H7 (cell line): Measurements from ENCODE around the gene ANKRD9. TPM values are rescaled to one million over a fixed set of nuclear protein-coding genes. Genes with fewer than 3 reads are reported as not detected.
A peak's percentile ranks its signal among the peaks of the same experiment; 100 is the strongest.

Source experiments
- DNase-seq: peaks from one replicate; pipeline ENCODE4 v3.0.0; 2012
- H3K27me3 ChIP-seq: 2 replicates; pipeline ENCODE4 v1.6.0; 2011; ENCODE audit warnings: mild to moderate bottlenecking, low read length; ENCODE audit not compliant: control insufficient read depth, insufficient read depth
- H3K36me3 ChIP-seq: replicated peaks from 2 replicates; pipeline ENCODE4 v1.5.1; 2011; ENCODE audit warnings: low read length; ENCODE audit not compliant: control insufficient read depth, insufficient read depth
- H3K4me3 ChIP-seq: 2 replicates; pipeline ENCODE4 v1.5.1; 2011; ENCODE audit warnings: low read depth, mild to moderate bottlenecking, control low read depth, low read length, moderate library complexity; ENCODE audit not compliant: insufficient read depth
- total RNA-seq: library from RNA; depleted of rRNA; stranded (reverse); fragments of >200 nt; shearing (Covaris generic); gene quantifications from 2 replicates; pipeline ENCODE4 v1.2.3, GENCODE V29; 2014

ANKRD9 gene
- total RNA-seq, 1 experiment from 2014 or later, result 52.0 TPM

DNA sequence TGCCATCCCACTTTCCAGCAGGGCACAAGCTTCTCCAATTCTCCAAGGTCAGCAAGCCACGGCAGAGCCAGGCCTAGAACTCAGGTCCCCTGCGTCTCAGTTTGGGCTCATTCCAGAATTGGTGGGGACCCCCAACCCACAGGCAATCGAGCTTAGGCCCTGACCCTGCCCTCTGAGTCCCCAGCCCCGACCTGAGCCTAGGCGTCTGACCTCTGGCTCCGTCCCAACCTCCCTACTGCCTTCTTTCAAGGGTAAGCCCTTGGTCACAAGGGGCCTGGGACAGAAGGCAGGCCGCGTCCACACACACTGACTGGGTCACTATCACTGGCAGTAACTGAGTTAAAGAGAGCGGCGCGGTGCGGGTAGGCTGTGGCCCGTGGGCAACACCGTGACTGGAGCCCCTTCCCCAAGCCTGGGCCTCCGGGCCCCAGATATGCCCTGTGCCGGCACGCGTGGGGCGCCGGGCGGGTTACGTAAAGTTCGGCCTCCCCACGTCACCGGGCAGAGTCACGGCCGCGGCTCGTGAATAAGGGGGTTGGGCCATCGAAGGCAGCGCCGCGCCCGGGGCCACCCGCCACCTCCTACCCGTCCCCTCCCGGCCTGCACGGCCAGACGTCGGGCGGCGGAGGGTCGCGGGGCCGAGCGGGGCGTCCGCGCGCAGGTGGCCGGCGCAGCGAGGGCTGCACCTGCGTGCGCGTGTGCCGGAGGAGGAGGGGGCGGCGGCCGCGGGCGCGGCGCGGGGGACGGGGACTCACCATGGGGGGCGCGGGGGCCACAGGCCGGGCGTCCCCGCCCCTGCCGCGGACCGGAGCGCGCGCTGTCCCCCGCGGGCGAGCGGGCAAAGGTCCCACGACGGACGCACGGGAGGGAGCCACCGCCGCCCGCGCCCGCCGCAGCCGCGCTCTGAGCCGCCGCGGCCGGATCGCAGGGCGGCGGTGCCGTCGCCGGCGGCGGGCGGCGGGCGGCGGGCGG is 516 bp downstream of the ANKRD9 start:
- peaks cover 2% of the 10 kb centered on the region for H3K36me3 ChIP-seq
- peak; percentile 88 for DNase-seq
- H3K4me3 ChIP-seq, result peak overlapping the region; percentile 65
- H3K27me3 ChIP-seq, result no peaks in the 10 kb centered on the region; the same call in 1 of the 2 replicates

- DNase-seq, result peak; percentile 62
- Histone ChIP-seq H3K4me3 (peak overlapping the region; percentile 65), H3K36me3 (peaks cover 2% of the 10 kb centered on the region), H3K27me3 (no peaks in the 10 kb centered on the region; the same call in 1 of the 2 replicates)
Measured at GRCh38 chr14:102508410-102508773, 1.2 kb downstream of the ANKRD9 start.

DNA sequence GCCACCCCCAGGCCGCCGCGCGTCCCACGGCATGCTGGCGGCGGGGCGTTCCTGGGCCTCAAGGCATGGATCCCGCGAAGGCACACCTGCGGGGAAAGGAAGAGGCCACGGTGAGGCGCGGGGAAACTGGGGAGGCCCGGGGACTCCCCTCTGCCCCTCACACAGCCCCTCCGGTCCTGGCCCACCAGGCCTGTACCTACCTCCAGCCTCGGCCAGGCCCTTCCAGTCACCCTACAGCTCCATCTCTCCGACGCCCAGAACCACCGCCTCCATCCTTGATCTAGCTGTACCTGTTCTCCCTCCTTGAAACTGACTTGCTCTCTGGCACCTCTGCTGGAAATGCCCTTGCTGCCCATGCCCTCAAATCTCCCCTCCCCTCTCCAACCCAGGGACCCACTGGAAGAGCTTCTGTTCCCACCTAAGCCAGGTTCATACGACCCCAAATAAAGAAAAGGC is 1.7 kb downstream of the ANKRD9 start:
- no peak overlapping the region for H3K4me3 ChIP-seq
- H3K36me3 ChIP-seq, result peaks cover 2% of the 10 kb centered on the region
- no peaks in the 10 kb centered on the region; the same call in 1 of the 2 replicates for H3K27me3 ChIP-seq
- peak; percentile 73 for DNase-seq

- DNase-seq, result peak; percentile 66
- Histone ChIP-seq H3K36me3 (peaks cover 2% of the 10 kb centered on the region), H3K4me3 (no peak overlapping the region), H3K27me3 (no peaks in the 10 kb centered on the region; the same call in 1 of the 2 replicates)
Measured at GRCh38 chr14:102507081-102507856, 2.3 kb downstream of the ANKRD9 start.

DNA sequence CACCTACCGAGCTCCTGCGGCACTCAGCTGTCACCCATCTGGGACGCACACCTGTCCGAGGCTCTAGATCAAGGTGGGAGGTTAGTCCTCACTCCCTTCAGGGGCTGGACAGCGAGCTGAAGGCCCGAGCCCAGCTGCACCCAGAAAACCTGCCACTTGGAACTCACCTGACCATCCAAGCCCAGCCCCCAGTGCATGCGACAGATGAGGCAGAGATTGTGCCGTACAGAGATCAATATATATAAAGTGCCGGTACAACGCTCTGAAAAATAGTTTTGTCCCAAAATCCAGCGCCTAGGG is 3.0 kb downstream of the ANKRD9 start:
- peak; percentile 43 for DNase-seq
- Histone ChIP-seq H3K27me3 (no peaks in the 10 kb centered on the region; the same call in 1 of the 2 replicates), H3K4me3 (no peak overlapping the region), H3K36me3 (peaks cover 2% of the 10 kb centered on the region)

DNA sequence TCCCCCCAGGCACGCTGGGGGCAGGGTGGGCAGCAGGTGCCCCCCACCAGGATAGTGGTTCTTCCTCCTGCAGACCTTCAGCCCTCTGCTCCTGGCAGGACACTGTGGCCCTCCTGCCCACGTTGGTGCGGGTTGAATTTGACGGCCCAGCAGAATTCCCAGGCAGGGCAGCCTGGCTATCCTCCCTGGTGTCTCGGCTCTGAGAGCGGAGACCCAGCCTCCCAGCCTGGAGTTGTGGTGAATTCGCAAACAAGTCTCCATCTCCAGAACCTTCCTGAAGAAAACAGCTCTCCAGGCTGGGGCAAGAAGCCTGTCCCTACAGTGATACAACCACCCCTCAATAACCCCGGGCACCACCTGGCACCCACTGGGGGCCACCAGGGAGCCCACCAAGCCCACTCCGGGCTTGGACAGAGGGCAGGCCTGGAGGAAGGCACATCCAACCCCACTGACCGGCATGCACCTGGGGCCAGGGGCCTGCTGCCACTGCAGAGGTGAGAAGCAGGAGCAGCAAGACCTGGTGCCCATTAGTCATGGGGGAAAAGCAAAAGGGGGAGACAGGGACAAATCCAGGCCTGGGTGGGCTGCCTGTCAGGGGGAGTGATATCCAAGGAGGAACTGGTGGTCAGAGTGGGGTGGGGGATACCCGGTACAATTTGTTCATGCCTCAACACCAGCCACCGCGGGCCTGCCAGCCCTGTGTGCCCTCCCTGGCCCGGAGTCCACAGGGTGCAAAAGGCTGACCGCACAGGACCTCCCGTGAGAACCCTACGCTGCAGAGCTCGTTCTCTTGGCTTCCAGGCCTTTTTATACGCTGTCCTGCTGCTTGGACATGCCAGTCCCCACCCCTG is 3.6 kb downstream of the ANKRD9 start:
- H3K27me3 ChIP-seq, result no peaks in the 10 kb centered on the region; the same call in 1 of the 2 replicates
- DNase-seq, result peak; percentile 42
- H3K4me3 ChIP-seq, result no peak overlapping the region
- H3K36me3 ChIP-seq, result peaks cover 2% of the 10 kb centered on the region

GRCh38 chr14:102505000-102505619 is 4.5 kb downstream of the ANKRD9 start:
- peaks cover 2% of the 10 kb centered on the region for H3K36me3 ChIP-seq
- no peak overlapping the region for H3K4me3 ChIP-seq
- no peaks in the 10 kb centered on the region; the same call in 1 of the 2 replicates for H3K27me3 ChIP-seq
- DNase-seq, result no peak

GRCh38 chr14:102504328-102504999 is 5.1 kb downstream of the ANKRD9 start:
- Histone ChIP-seq H3K36me3 (peaks cover 2% of the 10 kb centered on the region), H3K4me3 (no peak overlapping the region), H3K27me3 (no peaks in the 10 kb centered on the region; the same call in 1 of the 2 replicates)
- no peak for DNase-seq

- Histone ChIP-seq H3K4me3 (no peak overlapping the region), H3K36me3 (peaks cover 2% of the 10 kb centered on the region), H3K27me3 (no peaks in the 10 kb centered on the region; the same call in 1 of the 2 replicates)
- peak; percentile 45 for DNase-seq
Measured at GRCh38 chr14:102503641-102504327, 5.8 kb downstream of the ANKRD9 start.

- no peak overlapping the region for H3K4me3 ChIP-seq
- H3K36me3 ChIP-seq, result peaks cover 3% of the 10 kb centered on the region
- no peak for DNase-seq
- H3K27me3 ChIP-seq, result no peaks in the 10 kb centered on the region
Measured at GRCh38 chr14:102502571-102502970, 7.0 kb downstream of the ANKRD9 start.

DNA sequence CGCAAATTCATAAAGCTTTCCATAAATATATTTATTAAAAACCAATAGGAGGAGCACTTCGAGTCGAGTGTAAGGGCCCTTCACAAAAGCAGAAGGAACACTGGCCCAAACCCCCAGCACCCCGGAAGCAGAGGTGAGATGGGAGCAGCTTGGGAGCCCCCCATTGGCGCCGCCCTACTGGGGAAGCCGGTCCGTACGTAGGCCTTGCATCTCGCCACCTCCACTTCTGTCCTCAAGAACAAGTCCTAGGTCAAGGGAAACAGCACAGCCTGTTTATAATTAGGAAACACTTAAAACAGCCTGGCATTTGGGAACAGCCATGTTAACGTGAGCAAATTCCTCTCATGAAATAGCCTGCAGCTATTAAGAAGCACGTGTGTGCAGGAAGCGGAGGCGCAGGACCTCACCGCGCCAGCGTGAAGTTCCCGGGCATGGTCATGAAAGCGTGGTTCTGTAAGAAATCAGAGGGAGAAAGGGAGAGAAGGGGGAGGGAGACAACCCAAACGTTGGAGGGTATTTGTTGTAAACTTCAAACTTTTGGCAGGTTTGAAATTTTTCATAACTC is 7.7 kb downstream of the ANKRD9 start:
- H3K27me3 ChIP-seq, result no peaks in the 10 kb centered on the region
- H3K36me3 ChIP-seq, result peaks cover 3% of the 10 kb centered on the region
- no peak overlapping the region for H3K4me3 ChIP-seq
- peak; percentile 82 for DNase-seq

- no peak overlapping the region for H3K4me3 ChIP-seq
- no peaks in the 10 kb centered on the region for H3K27me3 ChIP-seq
- H3K36me3 ChIP-seq, result peaks cover 1% of the 10 kb centered on the region
- no peak for DNase-seq
Measured at GRCh38 chr14:102500713-102501112, 8.9 kb downstream of the ANKRD9 start.
